ENCODE measurements around the gene TNF.
"Not testable (repeated sequence)": the region's sequence is repeated elsewhere in the genome, so short reads cannot be mapped to it uniquely, and the experiment has no call there.

TNF gene

DNA sequence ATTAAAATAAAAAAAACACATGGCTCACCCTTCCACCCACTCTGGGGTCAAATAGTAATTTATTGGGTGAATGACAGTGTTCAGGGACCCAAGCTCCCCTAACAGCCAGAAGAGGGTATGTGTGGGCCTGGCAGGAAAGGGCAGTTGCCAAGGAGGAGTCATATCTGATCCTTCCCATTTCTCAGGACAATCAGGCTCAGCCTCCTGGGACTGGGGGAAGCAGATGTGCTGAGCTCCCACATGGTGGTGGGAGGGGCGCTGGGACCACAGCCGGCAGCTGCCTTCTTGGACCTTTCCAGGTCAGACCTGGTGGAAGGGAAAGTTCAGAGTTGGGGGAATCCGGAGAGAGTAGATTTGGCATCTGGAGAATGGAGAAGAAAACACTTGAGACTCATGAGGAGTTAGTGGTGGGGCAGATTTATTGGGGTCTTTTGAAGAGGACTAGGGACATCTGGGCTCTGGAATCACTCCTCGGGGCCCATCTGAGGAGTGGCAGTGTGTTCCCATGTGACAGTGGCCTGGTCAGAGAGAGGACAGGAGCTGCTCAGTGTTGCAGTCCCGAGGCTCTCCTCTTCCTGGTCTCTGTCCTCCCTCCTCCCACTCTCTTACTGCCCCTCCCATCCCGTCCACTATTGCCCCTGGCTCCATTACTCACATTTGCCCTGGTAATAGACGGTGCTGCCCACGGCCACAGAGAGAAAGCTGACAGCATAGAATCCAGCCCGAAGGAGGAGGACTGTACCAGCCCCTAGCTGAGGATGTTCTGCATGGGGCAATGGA is 13.7 kb downstream of the TNF start:
- no peak for DNase-seq (ENCODE audit: low spot score)

DNA sequence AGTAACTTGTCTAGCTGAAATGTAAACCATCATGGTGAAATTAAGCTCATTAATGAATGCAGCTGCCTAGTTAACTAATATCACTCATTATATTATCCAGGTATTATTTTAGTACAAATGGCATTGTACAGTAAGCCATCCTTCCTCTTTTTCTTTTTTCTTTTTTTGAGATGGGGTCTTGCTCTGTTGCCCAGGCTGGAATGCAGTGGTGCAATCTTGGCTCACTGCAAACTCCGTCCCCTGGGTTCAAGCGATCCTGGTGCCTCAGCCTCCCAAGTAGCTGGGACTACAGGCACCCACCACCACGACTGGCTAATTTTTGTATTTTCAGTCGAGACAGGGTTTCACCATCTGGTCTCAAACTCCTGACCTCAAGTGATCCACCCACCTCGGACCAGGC is 15.3 kb downstream of the TNF start:
- not testable (repeated sequence) for DNase-seq (ENCODE audit: low spot score)

- DNase-seq (ENCODE audit: low spot score), result no peak
These were observed 17.0 kb downstream of the TNF start for GRCh38 chr6:31592396-31592771.

DNA sequence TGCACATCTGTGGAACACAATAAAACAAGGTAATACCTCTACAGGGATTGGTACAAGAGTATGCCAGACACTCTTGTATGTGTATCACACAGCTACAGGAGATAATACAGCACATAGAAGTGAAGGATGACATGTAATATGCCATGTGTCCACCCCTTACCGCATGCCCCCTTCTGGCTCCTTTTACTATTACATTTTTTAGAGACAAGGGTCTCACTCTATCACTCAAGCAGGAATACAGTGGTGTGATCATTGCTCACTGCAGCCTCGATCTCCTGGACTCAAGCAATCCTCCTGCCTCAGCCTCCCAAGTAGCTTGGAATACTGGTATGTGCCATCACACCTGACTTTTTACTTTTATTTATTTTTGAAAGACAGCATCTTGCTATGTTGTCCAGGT is 21.6 kb downstream of the TNF start:
- DNase-seq (ENCODE audit: low spot score), result peak; percentile 85

- no peak for DNase-seq (ENCODE audit: low spot score)
These were observed 32.0 kb downstream of the TNF start for GRCh38 chr6:31607317-31607716.

GRCh38 chr6:31609519-31610406 is 34.4 kb downstream of the TNF start:
- DNase-seq (ENCODE audit: low spot score), result no peak

DNA sequence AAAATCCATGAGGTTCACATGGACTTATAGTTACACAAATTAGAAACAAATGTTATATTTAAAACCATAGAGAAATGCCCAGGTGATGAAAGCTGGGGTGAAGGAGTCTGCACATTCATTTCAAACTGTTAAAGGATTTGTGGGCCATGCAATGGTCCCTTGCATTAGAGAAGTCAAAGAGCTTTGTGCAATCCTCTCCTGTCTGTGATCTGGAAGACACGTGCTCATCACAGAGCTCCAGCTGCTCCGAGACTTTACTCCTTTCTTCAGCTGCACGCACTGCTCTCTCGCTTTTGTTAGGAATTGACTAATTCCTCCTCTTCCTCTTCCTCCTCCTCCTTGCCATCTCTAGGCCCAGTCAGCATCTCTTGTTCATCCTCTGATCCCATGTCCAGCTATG is 35.6 kb downstream of the TNF start:
- DNase-seq (ENCODE audit: low spot score), result no peak

GRCh38 chr6:31614075-31614619 is 38.8 kb downstream of the TNF start:
- no peak for DNase-seq (ENCODE audit: low spot score)

DNA sequence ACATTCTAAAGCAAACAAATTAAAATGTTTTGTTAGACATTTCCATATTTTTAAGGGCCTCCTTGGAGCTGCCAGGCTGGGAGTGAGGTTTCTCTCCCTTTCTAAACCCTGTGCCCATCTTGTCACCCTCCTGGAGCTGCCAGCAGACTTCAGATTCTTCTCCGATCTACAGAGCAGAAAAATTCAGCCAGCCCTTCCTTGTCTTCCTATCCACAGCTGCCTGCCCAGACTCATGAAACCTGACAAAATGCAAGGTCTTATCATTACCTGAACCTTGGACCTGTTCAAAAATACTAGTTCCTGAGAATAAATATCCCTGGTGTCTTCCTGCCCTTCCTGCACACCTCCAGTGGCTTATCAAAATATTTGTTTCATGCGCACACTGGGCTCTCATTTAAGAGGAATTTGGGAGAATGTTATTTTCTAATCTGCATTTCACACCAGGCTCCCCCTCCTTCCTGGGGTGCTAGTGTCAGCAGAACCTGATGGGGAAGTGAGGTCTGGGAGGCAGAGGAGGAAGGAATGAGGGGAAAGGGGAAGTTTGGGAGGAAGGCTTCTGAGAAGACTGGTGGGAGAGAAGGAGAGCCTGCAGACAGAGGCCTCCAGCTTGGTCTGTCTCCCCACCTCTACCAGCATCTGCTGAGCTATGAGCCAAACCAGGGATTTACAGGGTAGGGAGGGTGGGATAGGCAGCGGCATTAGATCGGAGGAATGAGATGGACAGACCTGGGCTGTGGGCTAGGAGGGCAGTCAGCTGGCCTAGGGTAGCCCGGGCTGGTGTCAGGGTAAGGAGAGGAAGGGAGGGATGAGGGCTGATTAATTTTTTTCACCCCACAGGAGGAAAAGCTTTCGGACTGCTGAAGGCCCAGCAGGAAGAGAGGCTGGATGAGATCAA is 39.6 kb downstream of the TNF start, which contains the start of gene AIF1:
Gene AIF1 (plus strand): TSS at position 551 of the 895 bp plus-strand sequence. CDS start 96 bp downstream, at position 647.
- no peak for DNase-seq (ENCODE audit: low spot score)

GRCh38 chr6:31615748-31616147 is 40.4 kb downstream of the TNF start:
- no peak for DNase-seq (ENCODE audit: low spot score)

DNA sequence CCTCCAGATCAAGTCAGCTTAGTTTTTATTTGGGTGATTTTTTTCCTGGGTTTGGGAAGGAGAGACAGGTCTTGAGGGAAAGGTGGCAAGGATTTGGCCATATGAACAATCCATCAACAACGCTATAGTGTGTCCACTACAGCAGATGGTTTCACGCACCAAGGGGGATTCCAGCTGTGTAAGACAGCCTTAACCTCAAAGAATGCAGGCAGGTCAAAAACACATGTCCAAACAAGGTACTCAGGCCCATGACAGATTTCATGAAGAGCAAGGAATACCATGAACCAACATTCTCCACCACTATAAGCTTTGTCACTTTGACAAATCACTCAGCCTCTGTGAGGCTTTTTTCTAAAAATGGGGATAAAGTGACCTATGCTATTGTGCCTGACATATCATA is 41.6 kb downstream of the TNF start:
- DNase-seq (ENCODE audit: low spot score), result no peak

DNA sequence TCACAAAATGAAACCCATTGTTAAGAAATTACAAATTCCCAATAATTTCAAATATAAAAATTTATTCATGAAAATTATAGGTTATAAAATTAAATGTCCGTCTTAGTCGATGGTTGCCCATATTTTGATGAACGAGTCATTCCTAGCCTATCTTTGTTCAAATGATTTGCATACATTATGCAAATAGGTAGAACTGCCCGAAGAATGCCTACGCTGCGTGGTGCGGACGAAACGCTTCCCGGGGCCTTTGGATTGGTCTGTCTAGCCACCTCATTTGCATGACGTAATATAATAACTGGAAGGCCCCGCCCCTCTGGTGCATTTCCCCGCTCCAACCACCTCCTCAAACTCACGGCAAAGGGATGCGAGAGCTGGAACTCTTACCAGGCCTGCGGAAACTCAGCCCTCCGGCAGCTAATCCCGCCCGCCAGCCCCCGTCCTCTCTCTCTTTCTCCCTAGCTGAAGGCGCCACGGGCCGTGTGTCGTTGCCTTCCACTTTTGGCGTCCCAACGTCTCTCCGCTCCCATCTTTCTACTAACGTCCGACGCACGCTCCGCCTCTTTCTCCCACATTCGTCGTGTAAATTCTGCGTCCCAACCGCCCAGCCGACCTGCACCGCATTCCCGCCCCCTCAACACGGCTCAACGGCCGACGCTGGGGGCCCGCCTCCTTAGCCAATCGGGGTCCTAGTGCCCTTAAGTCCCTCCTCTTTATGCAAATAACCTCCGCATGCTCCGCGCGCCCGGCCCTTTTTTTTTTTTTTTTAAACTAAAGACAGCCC is 44.6 kb downstream of the TNF start:
- peak; percentile 98 for DNase-seq (ENCODE audit: low spot score)

- no peak for DNase-seq (ENCODE audit: low spot score)
These were observed 45.4 kb downstream of the TNF start, which contains the start of gene PRRC2A for GRCh38 chr6:31620586-31621319. Gene PRRC2A, plus strand, starts transcription at chr6:31620715. Its CDS starts 2,075 bp downstream, at chr6:31622790.

DNA sequence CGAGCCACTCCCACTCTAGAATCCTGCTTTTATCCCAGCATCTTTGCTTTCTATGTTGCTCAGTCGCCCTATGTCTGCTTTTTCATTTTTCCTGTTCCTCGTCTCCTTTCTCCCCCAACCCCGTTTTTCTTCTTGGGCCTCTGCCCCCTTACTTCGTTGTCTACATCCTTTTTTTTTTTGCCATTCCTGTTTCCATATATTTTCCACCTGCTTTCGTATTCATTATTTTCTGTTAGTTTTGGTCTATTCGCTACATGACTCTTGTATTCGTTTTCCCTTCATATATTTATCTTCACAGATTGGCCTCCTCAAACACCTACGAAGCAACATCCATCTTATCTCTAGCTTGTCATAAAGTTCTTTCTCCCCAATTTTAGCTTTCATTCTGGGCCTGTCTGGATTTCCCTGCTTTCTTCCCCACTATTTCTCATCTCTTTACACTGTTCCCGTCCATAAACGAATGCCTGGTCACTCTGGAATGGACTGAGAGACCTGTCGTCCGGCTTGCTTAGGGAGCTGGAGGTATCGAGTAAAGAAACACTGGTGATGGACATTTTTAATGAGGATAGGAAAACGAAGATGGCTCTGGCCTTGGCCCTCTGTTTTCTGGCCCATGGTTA is 46.1 kb downstream of the TNF start:
- DNase-seq (ENCODE audit: low spot score), result no peak

GRCh38 chr6:31621991-31622390 is 46.6 kb downstream of the TNF start:
- no peak for DNase-seq (ENCODE audit: low spot score)

GRCh38 chr6:31622684-31623091 is 47.3 kb downstream of the TNF start:
- DNase-seq (ENCODE audit: low spot score), result no peak

- DNase-seq (ENCODE audit: low spot score), result no peak
These were observed 48.7 kb downstream of the TNF start for GRCh38 chr6:31624070-31624469.

- no peak for DNase-seq (ENCODE audit: low spot score)
These were observed 51.6 kb downstream of the TNF start for GRCh38 chr6:31626952-31627351.

GRCh38 chr6:31627690-31628287 is 52.4 kb downstream of the TNF start:
- DNase-seq (ENCODE audit: low spot score), result no peak

Data from CD4-positive, alpha-beta T cell treated with Interleukin-15 for 4 hours (primary cell).